ENCODE data around the gene ERG.

Gene ERG

GRCh38 chr21:38395581-38395980 lies 102.7 kb downstream of the ERG start:
- DNase-seq (ENCODE audit: low read depth in 2 of 2, low spot score in 1 of 2) = no peak

GRCh38 chr21:38392661-38393060 lies 105.6 kb downstream of the ERG start:
- DNase-seq (ENCODE audit: low read depth in 2 of 2, low spot score in 1 of 2) = no peak

GRCh38 chr21:38389896-38390295 lies 108.4 kb downstream of the ERG start:
- no peak for DNase-seq (ENCODE audit: low read depth in 2 of 2, low spot score in 1 of 2)

GRCh38 chr21:38389354-38389676 lies 109.0 kb downstream of the ERG start:
- DNase-seq (ENCODE audit: low read depth in 2 of 2, low spot score in 1 of 2) = no peak

GRCh38 chr21:38388647-38389353 lies 109.5 kb downstream of the ERG start:
- no peak for DNase-seq (ENCODE audit: low read depth in 2 of 2, low spot score in 1 of 2)

GRCh38 chr21:38388203-38388602 lies 110.1 kb downstream of the ERG start:
- no peak for DNase-seq (ENCODE audit: low read depth in 2 of 2, low spot score in 1 of 2)

- no peak for DNase-seq (ENCODE audit: low read depth in 2 of 2, low spot score in 1 of 2)
Observed at GRCh38 chr21:38386967-38387366, 111.3 kb downstream of the ERG start.

GRCh38 chr21:38385427-38386175 lies 112.7 kb downstream of the ERG start:
- DNase-seq (ENCODE audit: low read depth in 2 of 2, low spot score in 1 of 2) = no peak

- no peak for DNase-seq (ENCODE audit: low read depth in 2 of 2, low spot score in 1 of 2)
Observed at GRCh38 chr21:38384675-38385426, 113.4 kb downstream of the ERG start.

- DNase-seq (ENCODE audit: low read depth in 2 of 2, low spot score in 1 of 2) = no peak
Observed at GRCh38 chr21:38384238-38384560, 114.1 kb downstream of the ERG start.

- no peak for DNase-seq (ENCODE audit: low read depth in 2 of 2, low spot score in 1 of 2)
Observed at GRCh38 chr21:38383411-38384237, 114.7 kb downstream of the ERG start.

- DNase-seq (ENCODE audit: low read depth in 2 of 2, low spot score in 1 of 2) = no peak
Observed at GRCh38 chr21:38380481-38381137, 117.7 kb downstream of the ERG start.

- DNase-seq (ENCODE audit: low read depth in 2 of 2, low spot score in 1 of 2) = no peak
Observed at GRCh38 chr21:38379147-38379546, 119.1 kb downstream of the ERG start.

- DNase-seq (ENCODE audit: low read depth in 2 of 2, low spot score in 1 of 2) = no peak
Observed at GRCh38 chr21:38377165-38378088, 120.8 kb downstream of the ERG start.

- no peak for DNase-seq (ENCODE audit: low read depth in 2 of 2, low spot score in 1 of 2)
Observed at GRCh38 chr21:38376693-38377092, 121.6 kb downstream of the ERG start.

- DNase-seq (ENCODE audit: low read depth in 2 of 2, low spot score in 1 of 2) = no peak
Observed at GRCh38 chr21:38376235-38376634, 122.0 kb downstream of the ERG start.

- no peak for DNase-seq (ENCODE audit: low read depth in 2 of 2, low spot score in 1 of 2)
Observed at GRCh38 chr21:38367646-38368045, 130.6 kb downstream of the ERG start.

- no peak for DNase-seq (ENCODE audit: low read depth in 2 of 2, low spot score in 1 of 2)
Observed at GRCh38 chr21:38365521-38365920, 132.8 kb downstream of the ERG start.

GRCh38 chr21:38363693-38364092 lies 134.6 kb downstream of the ERG start:
- no peak for DNase-seq (ENCODE audit: low read depth in 2 of 2, low spot score in 1 of 2)

- no peak for DNase-seq (ENCODE audit: low read depth in 2 of 2, low spot score in 1 of 2)
Observed at GRCh38 chr21:38361324-38361723, 137.0 kb downstream of the ERG start.
